ENCODE results near the gene DGKE.

The DGKE gene

GRCh38 chr17:56887552-56888467 is 53.9 kb downstream of the DGKE start:
- DNase-seq, result no peak

GRCh38 chr17:56890390-56890789 is 56.4 kb downstream of the DGKE start:
- DNase-seq, result no peak

- no peak for DNase-seq
Measured at GRCh38 chr17:56890906-56891674, 57.1 kb downstream of the DGKE start.

- DNase-seq, result no peak
Measured at GRCh38 chr17:56891751-56892150, 57.8 kb downstream of the DGKE start.

GRCh38 chr17:56892333-56892732 is 58.4 kb downstream of the DGKE start:
- DNase-seq, result no peak

- no peak for DNase-seq
Measured at GRCh38 chr17:56893503-56893902, 59.6 kb downstream of the DGKE start.

GRCh38 chr17:56894859-56895455 is 61.0 kb downstream of the DGKE start:
- no peak for DNase-seq

- no peak for DNase-seq
Measured at GRCh38 chr17:56896217-56896967, 62.4 kb downstream of the DGKE start.

- no peak for DNase-seq
Measured at GRCh38 chr17:56896968-56897359, 63.0 kb downstream of the DGKE start.

- no peak for DNase-seq
Measured at GRCh38 chr17:56897646-56898424, 63.9 kb downstream of the DGKE start.

GRCh38 chr17:56898874-56899273 is 64.9 kb downstream of the DGKE start:
- DNase-seq, result no peak

GRCh38 chr17:56899403-56899802 is 65.5 kb downstream of the DGKE start:
- DNase-seq, result no peak

- no peak for DNase-seq
Measured at GRCh38 chr17:56902348-56902747, 68.4 kb downstream of the DGKE start.

- no peak for DNase-seq
Measured at GRCh38 chr17:56903560-56903959, 69.6 kb downstream of the DGKE start.

- peak in 5 of 56 donors; percentile 5 to 22 (median 14) for DNase-seq
Measured at GRCh38 chr17:56908001-56908542, 74.1 kb downstream of the DGKE start.

GRCh38 chr17:56909742-56910508 is 76.0 kb downstream of the DGKE start:
- no peak for DNase-seq

GRCh38 chr17:56910509-56911235 is 76.7 kb downstream of the DGKE start:
- no peak for DNase-seq

- DNase-seq, result peak in 1 of 56 donors; percentile 1
Measured at GRCh38 chr17:56912105-56912999, 78.4 kb downstream of the DGKE start.
